ENCODE data around the gene HMGN1. TPM values are rescaled to one million over a fixed set of nuclear protein-coding genes. Genes with fewer than 3 reads are reported as not detected.

HMGN1 gene
- total RNA-seq, 1 donor from 2014 or later: 88.1 TPM

GRCh38 chr21:39311164-39311563 lies 37.7 kb downstream of the HMGN1 start:
- DNase-seq (ENCODE audit: low spot score): no peak

DNA sequence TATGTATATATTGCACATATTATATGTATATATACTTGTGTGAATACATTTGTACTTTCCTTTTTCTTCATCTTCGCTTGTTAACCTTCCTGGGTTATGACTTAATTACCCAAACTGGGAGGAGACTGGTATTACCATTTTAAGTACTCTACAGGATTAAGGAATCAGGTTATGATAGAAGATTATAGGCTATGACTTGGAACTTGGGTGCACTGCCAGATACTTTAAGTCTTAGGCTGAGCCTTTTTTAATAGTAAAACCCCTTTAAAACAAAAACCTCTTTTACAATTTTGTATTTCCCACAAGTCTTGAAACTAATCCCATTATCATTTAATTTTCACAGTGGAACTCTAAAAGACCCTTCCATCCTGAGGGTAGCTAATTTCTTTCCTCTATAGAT lies 41.4 kb downstream of the HMGN1 start:
- DNase-seq (ENCODE audit: low spot score): no peak

GRCh38 chr21:39300587-39300986 lies 48.3 kb downstream of the HMGN1 start:
- DNase-seq (ENCODE audit: low spot score): no peak

- no peak for DNase-seq (ENCODE audit: low spot score)
Measured at GRCh38 chr21:39296891-39297290, 52.0 kb downstream of the HMGN1 start.

Other genes with a start within 250 kb of the HMGN1 start
- 38.0 TPM for gene PSMG1, start 165.6 kb downstream of the HMGN1 start, total RNA-seq
- 37.4 TPM for gene BRWD1, start 35.5 kb downstream of the HMGN1 start, total RNA-seq
- gene LCA5L, start 96.7 kb upstream of the HMGN1 start, total RNA-seq: 0.55 TPM
- 3.4 TPM for gene SH3BGR, start 102.9 kb upstream of the HMGN1 start, total RNA-seq

All from mesenteric fat pad (tissue), 1 donor.